ENCODE data around the gene LPCAT2. TPM values are rescaled to one million over a fixed set of nuclear protein-coding genes. Genes with fewer than 3 reads are reported as not detected.

Gene LPCAT2
- total and polyA plus RNA-seq, 8 donors: 1.7 to 12.8 (median 4.5) TPM

DNA sequence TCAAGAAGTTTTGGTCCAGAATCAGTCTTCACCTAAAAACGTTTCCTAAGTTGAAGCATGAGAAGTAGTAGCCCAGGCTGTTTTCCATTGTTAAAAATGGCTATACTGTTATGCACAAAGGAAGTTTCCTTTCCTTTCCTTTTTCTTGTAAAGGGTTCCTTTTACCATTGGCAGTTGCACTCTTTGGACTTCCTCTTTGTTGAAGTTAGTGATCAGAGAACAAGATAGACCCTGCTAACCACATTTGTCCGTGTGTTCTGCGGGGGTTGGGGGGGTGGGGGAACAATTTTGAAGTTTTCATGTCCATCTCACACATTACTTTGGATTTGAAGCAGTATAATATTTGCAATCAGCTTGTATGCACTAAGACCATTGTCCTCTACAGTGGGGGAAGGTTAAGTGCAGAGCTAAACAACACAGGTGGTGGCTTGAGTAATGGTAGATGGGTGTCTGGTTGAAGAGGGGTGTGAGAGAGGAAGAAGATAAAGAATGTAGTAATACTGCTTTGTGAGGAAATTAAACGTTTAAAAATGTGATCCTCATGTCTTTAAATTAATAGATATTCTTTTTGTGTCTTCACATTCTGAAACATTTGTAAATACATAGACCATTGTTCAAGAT, 1.4 kb downstream of the LPCAT2 start:
- Histone ChIP-seq H3K27me3 (no peaks in the 10 kb centered on the region), H3K27ac (no peak overlapping the region), H3K4me3 (peak overlapping the region in 2 of 4 donors; percentile 63 to 66), H3K36me3 (no peaks in the 10 kb centered on the region), H3K9me3 (no peaks in the 10 kb centered on the region), H3K4me1 (no peaks in the 10 kb centered on the region)
- DNase-seq: no peak
- TF ChIP-seq, protein P1, sequence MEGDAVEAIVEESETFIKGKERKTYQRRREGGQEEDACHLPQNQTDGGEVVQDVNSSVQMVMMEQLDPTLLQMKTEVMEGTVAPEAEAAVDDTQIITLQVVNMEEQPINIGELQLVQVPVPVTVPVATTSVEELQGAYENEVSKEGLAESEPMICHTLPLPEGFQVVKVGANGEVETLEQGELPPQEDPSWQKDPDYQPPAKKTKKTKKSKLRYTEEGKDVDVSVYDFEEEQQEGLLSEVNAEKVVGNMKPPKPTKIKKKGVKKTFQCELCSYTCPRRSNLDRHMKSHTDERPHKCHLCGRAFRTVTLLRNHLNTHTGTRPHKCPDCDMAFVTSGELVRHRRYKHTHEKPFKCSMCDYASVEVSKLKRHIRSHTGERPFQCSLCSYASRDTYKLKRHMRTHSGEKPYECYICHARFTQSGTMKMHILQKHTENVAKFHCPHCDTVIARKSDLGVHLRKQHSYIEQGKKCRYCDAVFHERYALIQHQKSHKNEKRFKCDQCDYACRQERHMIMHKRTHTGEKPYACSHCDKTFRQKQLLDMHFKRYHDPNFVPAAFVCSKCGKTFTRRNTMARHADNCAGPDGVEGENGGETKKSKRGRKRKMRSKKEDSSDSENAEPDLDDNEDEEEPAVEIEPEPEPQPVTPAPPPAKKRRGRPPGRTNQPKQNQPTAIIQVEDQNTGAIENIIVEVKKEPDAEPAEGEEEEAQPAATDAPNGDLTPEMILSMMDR (IDR thresholded peaks at IDR 0.05): no peak
- no peak for FAIRE-seq
- WGBS, 2 donors: 36 to 41% methylated on average over 4 of the region's 4 CpGs
- intact Hi-C loops (cut with DNase I): no loop called here
- no peak for ATAC-seq

DNA sequence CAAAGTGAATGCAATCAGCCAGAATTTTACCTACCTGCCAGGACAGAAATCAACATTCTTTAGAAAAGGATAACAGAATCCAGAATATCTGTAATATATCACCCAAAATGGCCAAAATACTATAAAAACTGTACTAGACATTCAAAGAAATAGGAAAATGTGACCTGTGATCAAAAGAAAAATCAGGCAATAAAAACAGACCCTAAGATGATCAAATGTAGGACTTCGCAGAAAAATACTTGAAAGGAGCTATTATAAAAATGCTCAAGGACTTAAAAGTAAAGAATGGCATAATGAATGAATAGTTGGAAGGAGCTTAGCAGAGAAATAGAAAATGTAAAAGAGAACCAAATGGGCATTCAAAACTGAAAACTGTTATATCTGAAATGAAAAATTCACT, 4.1 kb downstream of the LPCAT2 start:
- H3K27me3 ChIP-seq: no peaks in the 10 kb centered on the region
- intact Hi-C loops (cut with DNase I): no loop called here
- ATAC-seq (no peak), FAIRE-seq (no peak), DNase-seq (no peak)
- H3K4me3 ChIP-seq: no peak overlapping the region
- H3K27ac ChIP-seq: no peak overlapping the region
- H3K36me3 ChIP-seq: no peaks in the 10 kb centered on the region
- 94 to 100% methylated on average over 1 of the region's 1 CpG for WGBS, 2 donors
- H3K9me3 ChIP-seq: no peaks in the 10 kb centered on the region
- TF ChIP-seq, protein P1 (IDR thresholded peaks at IDR 0.05): no peak
- H3K4me1 ChIP-seq: no peaks in the 10 kb centered on the region

DNA sequence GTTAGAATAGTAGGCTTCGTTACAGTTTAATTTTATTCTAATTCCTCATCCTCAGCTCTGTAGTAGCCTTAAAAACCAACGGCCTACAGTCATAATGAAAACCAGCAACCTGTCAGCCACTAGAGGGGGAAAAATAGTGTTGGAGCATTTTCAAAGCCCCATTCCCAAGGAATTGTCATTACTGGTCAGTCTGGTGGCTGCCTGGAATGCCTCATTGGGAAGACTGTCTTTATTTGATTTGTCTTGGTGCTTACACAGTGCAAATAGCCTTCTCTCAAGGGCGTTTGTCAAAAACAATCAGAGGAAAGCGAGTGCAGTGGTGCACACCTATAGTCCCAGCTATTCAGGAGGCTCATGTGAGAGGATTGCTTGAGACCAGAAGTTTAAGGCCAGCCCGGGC, 4.7 kb downstream of the LPCAT2 start:
- ATAC-seq (no peak), DNase-seq (no peak), FAIRE-seq (no peak)
- H3K36me3 ChIP-seq: no peaks in the 10 kb centered on the region
- no peak overlapping the region for H3K27ac ChIP-seq
- intact Hi-C loops (cut with DNase I): no loop called here
- H3K4me3 ChIP-seq: no peak overlapping the region
- H3K4me1 ChIP-seq: no peaks in the 10 kb centered on the region
- H3K9me3 ChIP-seq: no peaks in the 10 kb centered on the region
- TF ChIP-seq, protein P1 (IDR thresholded peaks at IDR 0.05): no peak
- no peaks in the 10 kb centered on the region for H3K27me3 ChIP-seq
- WGBS, 2 donors: 81 to 93% methylated on average over 5 of the region's 5 CpGs

DNA sequence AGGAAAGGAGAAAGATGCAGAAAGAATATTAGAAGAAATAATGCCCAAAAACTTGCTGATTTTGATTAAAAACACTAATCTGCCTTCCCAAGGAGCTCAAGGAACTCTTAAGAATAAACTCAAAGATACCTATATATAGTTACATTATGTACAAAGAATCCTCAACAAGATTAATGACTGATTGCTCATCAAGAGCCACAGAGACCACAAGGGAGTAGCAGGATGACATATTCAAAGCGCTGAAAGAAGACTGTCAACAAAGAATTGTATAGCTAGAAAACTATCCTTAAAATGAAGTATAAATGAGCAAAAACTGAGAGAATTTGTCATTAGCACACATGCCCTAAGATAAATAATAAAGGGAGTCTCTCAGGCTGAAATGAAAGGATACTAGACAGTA, 6.2 kb downstream of the LPCAT2 start:
- H3K9me3 ChIP-seq: no peaks in the 10 kb centered on the region
- FAIRE-seq (no peak), DNase-seq (no peak), ATAC-seq (no peak)
- 95 to 97% methylated on average over 1 of the region's 1 CpG for WGBS, 2 donors
- H3K4me1 ChIP-seq: no peaks in the 10 kb centered on the region
- intact Hi-C loops (cut with DNase I): no loop called here
- no peaks in the 10 kb centered on the region for H3K36me3 ChIP-seq
- H3K4me3 ChIP-seq: no peak overlapping the region
- TF ChIP-seq, protein P1 (IDR thresholded peaks at IDR 0.05): no peak
- no peak overlapping the region for H3K27ac ChIP-seq
- H3K27me3 ChIP-seq: no peaks in the 10 kb centered on the region

DNA sequence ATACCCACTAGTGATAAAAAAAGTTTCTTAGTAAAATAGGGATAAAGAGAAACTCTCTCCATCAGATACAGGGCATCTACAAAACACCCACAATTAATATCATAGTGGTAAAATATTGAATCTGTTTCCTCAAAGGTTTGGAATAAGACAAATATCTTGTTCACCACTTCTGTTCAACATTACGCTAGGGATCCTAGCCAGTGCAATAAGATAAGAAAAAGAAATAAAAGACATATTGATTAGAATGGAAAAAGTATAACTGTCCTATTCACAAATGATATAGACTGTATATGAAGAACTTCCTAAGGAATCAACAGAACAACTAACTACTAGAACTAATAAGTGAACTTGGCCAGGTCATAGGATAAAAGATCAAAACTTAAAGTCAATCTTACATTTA, 12.9 kb downstream of the LPCAT2 start:
- ATAC-seq (no peak), FAIRE-seq (no peak), DNase-seq (no peak)
- Histone ChIP-seq H3K9me3 (no peaks in the 10 kb centered on the region), H3K27me3 (no peaks in the 10 kb centered on the region), H3K36me3 (no peaks in the 10 kb centered on the region), H3K4me3 (no peak overlapping the region), H3K27ac (no peak overlapping the region), H3K4me1 (no peaks in the 10 kb centered on the region)
- intact Hi-C loops (cut with DNase I): no loop called here
- TF ChIP-seq, protein P1 (IDR thresholded peaks at IDR 0.05): no peak
- 0% methylated on average over 1 of the region's 1 CpG for WGBS, 2 donors

Measured in pancreas (tissue), 10 donors.